Endothelial cell of umbilical vein (primary cell): ENCODE measurements around the gene HPSE2. TPM values are rescaled to one million over a fixed set of nuclear protein-coding genes. Genes with fewer than 3 reads are reported as not detected.

Experiments used
- BruUV-seq: library from RNA; stranded (reverse); fragments of 400-500 nt; replicated peaks from 2 replicates; lab custom pipeline; 2021; lab: Mats Ljungman, UMichigan
- CTCF ChIA-PET: fragments of 300-600, 350-600 bp; sonication (Branson Sonifier 250); formaldehyde crosslinking; loops from one replicate; lab custom pipeline; 2021; ENCODE audit warnings: antibody characterized with exemption, inconsistent platforms; lab: Charles Lee
- POLR2A ChIA-PET: fragments of 300-600, 350-600 bp; sonication (Branson Sonifier 250); formaldehyde crosslinking; loops from one replicate; lab custom pipeline; 2021; ENCODE audit warnings: antibody characterized with exemption, inconsistent platforms; lab: Charles Lee
- DNase-seq: peaks from one replicate; pipeline ENCODE4 v3.0.0-alpha.2; 2011; ENCODE audit warnings: low read depth, low spot score
- FAIRE-seq: peaks from 2 replicates; lab custom pipeline; 2011; peaks lifted over from hg19 to GRCh38; lab: Jason Lieb, UNC
- H2AFZ ChIP-seq: 2 replicates; pipeline ENCODE4 v1.6.0; 2012; ENCODE audit warnings: low read depth, low read length, control low read depth, inconsistent platforms
- H3K27ac ChIP-seq: 2 replicates; pipeline ENCODE4 v1.5.1; 2011; ENCODE audit warnings: low read depth, mild to moderate bottlenecking, control low read depth, low read length, moderate library complexity; ENCODE audit not compliant: insufficient read depth
- H3K27me3 ChIP-seq, 2 experiments: 2 replicates each; pipeline versions ENCODE4 v1.6.0 to v1.6.1; 2011; ENCODE audit warnings: low read length in 2 of 2, mixed read lengths in 1 of 2; ENCODE audit not compliant: control insufficient read depth in 2 of 2, insufficient read depth in 2 of 2
- H3K36me3 ChIP-seq, 2 experiments: 2 replicates in 1 of 2; 3 replicates in 1 of 2; pipeline ENCODE4 v1.5.1; 2011; ENCODE audit warnings: low read length in 2 of 2, mild to moderate bottlenecking in 1 of 2, moderate library complexity in 1 of 2; ENCODE audit not compliant: control insufficient read depth in 2 of 2, insufficient read depth in 2 of 2; ENCODE audit errors: extremely low read depth in 1 of 2
- H3K4me1 ChIP-seq: 3 replicates; pipeline ENCODE4 v1.5.1; 2011; ENCODE audit warnings: mild to moderate bottlenecking, low read length; ENCODE audit not compliant: control insufficient read depth, insufficient read depth; ENCODE audit errors: extremely low read depth
- H3K4me2 ChIP-seq: 2 replicates; pipeline ENCODE4 v1.6.1; 2011; ENCODE audit warnings: low read length, control low read depth, mixed read lengths; ENCODE audit not compliant: insufficient read depth
- H3K4me3 ChIP-seq, 3 experiments: fragments of 200-600 bp in 1 of 3; sonication (generic), shearing (Covaris generic) in 1 of 3; replicated peaks in 1 of 3; 2 replicates each; pipeline ENCODE4 v1.5.1; 2011 to 2016; ENCODE audit warnings: control low read depth in 3 of 3, low read length in 3 of 3, mild to moderate bottlenecking in 2 of 3, inconsistent platforms in 1 of 3, low read depth in 1 of 3, moderate library complexity in 1 of 3; ENCODE audit not compliant: insufficient read depth in 1 of 3
- H3K79me2 ChIP-seq: 2 replicates; pipeline ENCODE4 v1.6.0; 2012; ENCODE audit warnings: low read length, inconsistent platforms; ENCODE audit not compliant: control insufficient read depth, insufficient read depth
- H3K9ac ChIP-seq: replicated peaks from 2 replicates; pipeline ENCODE3; 2011; ENCODE audit warnings: low read length, control low read depth; ENCODE audit not compliant: insufficient read depth; ENCODE audit errors: extremely low read depth
- H3K9me1 ChIP-seq: replicated peaks from 3 replicates; pipeline ENCODE4 v1.6.0; 2011; ENCODE audit warnings: mild to moderate bottlenecking, low read length; ENCODE audit not compliant: control insufficient read depth, insufficient read depth; ENCODE audit errors: extremely low read depth
- H3K9me3 ChIP-seq: replicated peaks from 2 replicates; pipeline ENCODE4 v1.5.1; 2012; ENCODE audit warnings: low read length, inconsistent platforms; ENCODE audit not compliant: control insufficient read depth, insufficient read depth
- H4K20me1 ChIP-seq: replicated peaks from 2 replicates; pipeline ENCODE3; 2011; ENCODE audit warnings: mild to moderate bottlenecking, low read length; ENCODE audit not compliant: control insufficient read depth, insufficient read depth; ENCODE audit errors: extremely low read depth
- EZH2 ChIP-seq: IDR thresholded peaks from 2 replicates; pipeline ENCODE4 v1.6.1; 2012; ENCODE audit warnings: borderline replicate concordance, low read depth, mild to moderate bottlenecking, moderate library complexity, low read length, inconsistent platforms; ENCODE audit not compliant: severe bottlenecking
- FOS ChIP-seq: IDR thresholded peaks from 2 replicates; pipeline ENCODE4 v1.6.1; 2011; ENCODE audit warnings: mild to moderate bottlenecking, low read length, moderate library complexity, borderline replicate concordance; ENCODE audit not compliant: insufficient read depth
- JUN ChIP-seq: IDR thresholded peaks from 2 replicates; pipeline ENCODE4 v1.6.1; 2011; ENCODE audit warnings: borderline replicate concordance, low read depth; ENCODE audit not compliant: insufficient read length, insufficient read depth
- MAX ChIP-seq: IDR thresholded peaks from 2 replicates; pipeline ENCODE4 v1.6.1; 2011; ENCODE audit not compliant: insufficient read depth, insufficient read length
- MYC ChIP-seq: IDR thresholded peaks from one replicate; pipeline ENCODE4 v1.6.1; 2011; ENCODE audit warnings: mild to moderate bottlenecking, low read depth, low read length
- POLR2A ChIP-seq: IDR thresholded peaks from 2 replicates; pipeline ENCODE4 v1.6.1; 2012; ENCODE audit warnings: low read depth, mild to moderate bottlenecking, control low read depth, low read length
- POLR2AphosphoS5 ChIP-seq: IDR thresholded peaks from 2 replicates; pipeline ENCODE4 v1.6.1; 2012; ENCODE audit warnings: low read depth, mild to moderate bottlenecking, control low read depth, low read length, moderate library complexity; ENCODE audit not compliant: insufficient read depth
- dilution Hi-C: fragments of 300-500 bp; cut with MboI; formaldehyde crosslinking; loops from one replicate; pipeline ENCODE4 v1.15.0; 2019; ENCODE audit warnings: low sequenced_read_pairs; ENCODE audit not compliant: extremely low pct_ligation_motif_present
- intact Hi-C: fragments of 100-400 bp; cut with micrococcal nuclease; formaldehyde crosslinking; loops from one replicate; pipeline ENCODE4 v1.10.0; 2022
- polyA plus RNA-seq, 4 experiments: library from polyadenylated mRNA; depleted of rRNA in 3 of 4; stranded (reverse) in 3 of 4; unstranded in 1 of 4; fragments of >200 nt; gene quantifications; 2 replicates each; pipeline versions ENCODE4 v1.2.1 to v1.2.3, GENCODE V29; 2011 to 2012; ENCODE audit warnings: missing spikeins in 1 of 4
- total RNA-seq: library from RNA; stranded (reverse); gene quantifications from 2 replicates; pipeline ENCODE4 v1.2.3, GENCODE V29; 2021

Gene HPSE2
- total and polyA plus RNA-seq, 2 donors (not counting 3 experiments of a cell fraction or from before 2014, with no cell fraction given): not detected

- intact Hi-C loops (no loop called here), dilution Hi-C loops (no loop called here)
- Histone ChIP-seq H3K27ac (no peak overlapping the region), H4K20me1 (no peaks in the 10 kb centered on the region), H3K9me3 (no peaks in the 10 kb centered on the region), H3K27me3 (no peaks in the 10 kb centered on the region), H3K36me3 (no peaks in the 10 kb centered on the region), H3K4me2 (no peak overlapping the region), H2AFZ (no peak overlapping the region), H3K4me3 (no peak overlapping the region), H3K9ac (no peak overlapping the region), H3K79me2 (no peaks in the 10 kb centered on the region), H3K4me1 (no peaks in the 10 kb centered on the region), H3K9me1 (no peaks in the 10 kb centered on the region)
- ChIA-PET CTCF (interaction anchor here (0.8 kb wide), 1 partner anchor 15 kb away, joined by 4 read pairs; no protein-coding TSS in a partner anchor), POLR2A (no interaction called here)
- TF ChIP-seq MYC: no peak
- TF ChIP-seq JUN: no peak
- no peak for TF ChIP-seq MAX
- TF ChIP-seq POLR2AphosphoS5: no peak
- no peak for TF ChIP-seq POLR2A
- TF ChIP-seq EZH2: no peak
- TF ChIP-seq FOS: no peak
- FAIRE-seq (no peak), DNase-seq (no peak)
- no TSS peak for BruUV-seq
These were observed 753.6 kb downstream of the HPSE2 start for GRCh38 chr10:98482096-98482495.

GRCh38 chr10:98481404-98481945 lies 754.2 kb downstream of the HPSE2 start:
- FAIRE-seq: no peak
- no TSS peak for BruUV-seq
- Histone ChIP-seq H3K27ac (no peak overlapping the region), H3K9me3 (no peaks in the 10 kb centered on the region), H3K79me2 (no peaks in the 10 kb centered on the region), H3K36me3 (no peaks in the 10 kb centered on the region), H3K27me3 (no peaks in the 10 kb centered on the region), H4K20me1 (no peaks in the 10 kb centered on the region), H3K9me1 (no peaks in the 10 kb centered on the region), H3K4me1 (no peaks in the 10 kb centered on the region), H3K4me3 (no peak overlapping the region), H3K9ac (no peak overlapping the region), H2AFZ (no peak overlapping the region), H3K4me2 (no peak overlapping the region)
- POLR2A ChIA-PET: no interaction called here
- dilution Hi-C loops: no loop called here
- CTCF ChIA-PET: interaction anchor here (0.8 kb wide), 1 partner anchor 14 kb away, joined by 3 read pairs; no protein-coding TSS in a partner anchor
- DNase-seq: no peak
- no peak for TF ChIP-seq MAX
- intact Hi-C loops: no loop called here
